HG02610 (cell line): ENCODE results near the gene JAG1.
A peak's percentile ranks its signal among the peaks of the same experiment; 100 is the strongest.

ENCODE experiments used
- ATAC-seq: cut with Tn5 transposase; IDR thresholded peaks from one replicate; pipeline ENCODE4 v1.9.1; 2021; ENCODE audit warnings: mild to moderate bottlenecking, moderate library complexity; ENCODE audit not compliant: unreplicated experiment

Gene JAG1

DNA sequence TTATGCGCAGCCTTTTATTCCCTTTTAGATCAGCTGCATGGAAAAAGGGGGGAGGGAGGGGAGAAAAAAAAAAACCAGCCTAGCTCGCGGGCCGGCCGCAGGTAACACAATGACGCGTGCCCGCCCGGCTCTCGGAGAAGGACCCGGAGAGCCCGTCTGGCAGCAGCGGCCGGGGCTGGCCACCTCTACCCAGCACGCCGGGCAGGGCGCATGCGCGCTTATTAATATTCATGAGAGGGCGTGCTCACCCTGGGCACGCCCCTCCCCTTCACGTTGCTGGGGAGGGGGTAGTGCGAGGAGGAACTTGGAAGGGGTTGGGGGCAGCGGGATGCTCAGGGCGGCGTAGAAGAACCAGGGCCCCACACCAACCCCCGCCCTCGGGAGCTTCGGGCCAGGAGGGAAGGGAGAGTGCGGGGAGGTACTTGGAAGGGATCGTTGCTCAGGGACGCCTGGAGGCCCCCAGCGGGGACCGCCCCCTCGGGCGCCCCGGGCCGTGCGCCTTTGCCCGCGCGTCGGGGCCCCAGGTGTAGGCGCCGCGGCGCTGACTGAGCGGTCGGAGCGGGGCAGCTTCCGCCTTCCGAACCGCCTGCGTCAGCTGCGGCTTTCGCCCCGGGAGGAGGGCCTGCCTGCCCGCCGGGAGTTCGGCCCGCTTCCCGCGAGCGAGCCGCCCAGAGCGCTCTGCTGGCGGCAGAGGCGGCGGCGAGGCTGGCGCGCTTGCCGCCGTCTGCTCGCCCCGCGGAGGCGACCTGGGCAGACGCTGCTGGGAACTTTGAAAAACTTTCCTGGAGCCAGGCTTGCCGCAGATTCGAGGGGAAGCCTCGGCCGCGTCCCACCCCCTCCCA is at the start of gene JAG1:
Gene JAG1 (minus strand): TSS at position 158 of the 842 bp plus-strand sequence. CDS start 469 bp downstream, outside the sequence.
- ATAC-seq = peak; percentile 62

GRCh38 chr20:10721976-10722375 is 48.2 kb upstream of the JAG1 start:
- ATAC-seq = no peak

DNA sequence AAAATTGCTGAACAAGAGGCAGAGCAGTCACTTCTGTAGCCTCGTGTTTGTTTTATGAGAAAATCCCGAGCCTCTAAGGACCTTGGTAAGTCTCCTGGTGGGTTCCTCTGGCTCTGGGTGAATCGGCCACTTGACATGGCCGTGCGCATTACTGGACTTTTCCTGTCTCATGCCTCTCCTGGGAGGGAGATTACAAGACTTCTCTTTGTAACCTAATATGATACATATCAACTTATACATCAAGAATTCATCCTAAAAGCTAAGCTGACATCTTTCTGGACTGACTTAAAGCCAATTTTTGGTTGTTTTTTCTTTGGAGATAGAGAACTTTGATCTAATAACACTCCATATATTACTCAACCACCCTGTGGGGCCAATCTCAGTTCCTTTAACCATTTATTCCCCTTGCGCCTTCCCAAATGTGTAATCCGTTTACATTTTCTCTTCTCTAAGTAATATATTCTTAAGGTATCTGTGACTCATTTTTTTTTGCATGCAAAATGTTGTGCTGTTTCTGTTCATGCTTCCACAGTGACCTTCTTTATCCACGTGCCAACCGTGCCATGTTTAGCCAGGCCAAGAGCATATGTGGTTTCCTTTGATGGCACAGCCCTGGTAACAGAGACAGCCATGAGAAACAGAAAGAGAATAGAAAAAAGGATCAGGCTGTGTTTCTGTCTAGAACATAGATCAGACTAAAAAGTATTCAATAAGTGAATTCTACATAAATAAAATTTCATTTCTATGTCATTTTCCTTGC is 47.5 kb upstream of the JAG1 start:
- no peak for ATAC-seq

DNA sequence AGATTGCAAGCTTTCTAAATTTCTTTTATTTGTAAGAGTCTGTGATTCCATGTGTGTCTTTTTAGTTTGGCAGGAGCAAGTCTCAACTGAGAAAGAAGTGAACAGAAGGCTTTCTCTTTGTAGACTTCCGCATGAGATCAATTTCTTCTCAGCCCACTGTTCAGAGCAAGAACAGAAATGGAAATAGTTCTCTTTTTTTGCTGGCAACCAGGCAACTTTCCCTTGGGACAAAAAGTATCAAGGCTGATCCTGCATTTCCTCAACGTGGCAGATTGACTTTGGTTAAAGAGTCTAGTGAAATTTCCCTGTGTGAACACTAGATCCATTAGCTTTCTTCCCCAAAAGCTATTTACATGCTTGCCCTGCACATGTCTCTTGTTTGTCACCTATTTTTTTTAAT is 46.8 kb upstream of the JAG1 start:
- ATAC-seq = no peak

DNA sequence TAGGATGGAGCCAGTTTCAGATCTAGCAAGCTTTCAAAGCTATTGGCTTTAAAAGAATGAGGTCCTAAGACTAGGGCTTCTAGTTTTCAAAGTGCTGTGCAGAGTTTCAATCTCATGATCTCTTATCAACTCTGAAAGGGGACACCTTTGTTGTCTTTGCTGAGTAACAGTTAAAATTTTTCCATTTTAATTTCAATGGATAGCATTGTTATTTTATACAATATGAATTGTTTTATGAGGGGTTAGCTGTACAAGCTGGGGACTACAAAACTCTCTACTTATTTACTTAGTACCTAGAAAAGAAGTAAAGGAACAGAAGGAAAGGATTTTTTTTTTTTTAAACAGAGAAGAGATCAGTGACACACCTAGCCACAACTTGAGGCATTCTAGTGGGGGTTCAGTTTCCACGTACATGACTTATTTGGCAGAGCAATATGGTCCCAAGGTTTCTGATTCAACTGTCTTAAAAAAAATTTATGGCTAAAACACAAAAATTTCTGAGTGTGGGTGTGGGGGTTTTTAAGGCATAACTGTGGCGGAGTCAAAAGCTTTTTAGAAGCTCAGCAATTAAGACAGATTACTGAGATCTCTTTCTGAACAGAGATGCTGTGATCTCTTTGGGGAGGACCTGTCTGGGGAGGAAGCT is 46.1 kb upstream of the JAG1 start:
- ATAC-seq = no peak

DNA sequence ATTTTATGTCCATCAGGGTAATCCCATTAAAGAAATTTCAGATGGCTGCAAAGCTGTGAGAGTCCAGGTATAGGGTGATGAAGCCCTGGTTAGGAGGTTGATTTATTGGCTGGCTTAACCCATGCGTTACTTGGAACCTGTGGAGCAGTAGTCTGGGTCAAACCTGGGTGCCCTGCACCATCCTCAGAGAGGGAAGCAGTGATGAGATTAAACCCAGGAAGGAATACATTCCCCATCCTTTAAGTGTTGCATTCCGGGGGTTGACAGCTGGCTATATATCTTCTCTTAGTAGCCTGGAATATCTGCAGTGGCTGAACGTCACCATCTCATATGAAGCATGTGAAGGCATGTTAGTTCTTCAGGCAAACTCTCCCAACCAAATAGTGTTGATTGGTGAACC is 44.9 kb upstream of the JAG1 start:
- ATAC-seq = no peak

GRCh38 chr20:10716855-10717254 is 43.1 kb upstream of the JAG1 start:
- ATAC-seq = no peak

DNA sequence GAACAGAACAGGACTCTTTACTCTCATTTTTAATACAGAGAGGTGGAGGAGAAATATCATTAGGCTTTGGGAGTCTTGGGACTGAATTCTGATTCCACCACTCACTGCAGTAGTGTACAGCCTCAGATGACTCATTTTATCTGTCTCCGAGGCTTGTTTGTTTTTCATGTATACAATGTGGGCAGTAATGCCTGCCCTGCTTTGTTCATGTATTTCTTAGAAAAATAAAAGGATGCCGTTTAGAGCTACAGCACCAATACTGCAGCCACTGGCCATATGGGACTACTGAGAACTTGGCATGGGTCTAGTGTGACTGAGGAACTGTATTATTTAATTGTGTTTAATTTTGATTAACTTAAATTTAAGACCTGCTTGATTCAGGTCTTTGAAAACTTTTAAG is 41.2 kb upstream of the JAG1 start:
- ATAC-seq = no peak

GRCh38 chr20:10714236-10714975 is 40.6 kb upstream of the JAG1 start:
- ATAC-seq = no peak

DNA sequence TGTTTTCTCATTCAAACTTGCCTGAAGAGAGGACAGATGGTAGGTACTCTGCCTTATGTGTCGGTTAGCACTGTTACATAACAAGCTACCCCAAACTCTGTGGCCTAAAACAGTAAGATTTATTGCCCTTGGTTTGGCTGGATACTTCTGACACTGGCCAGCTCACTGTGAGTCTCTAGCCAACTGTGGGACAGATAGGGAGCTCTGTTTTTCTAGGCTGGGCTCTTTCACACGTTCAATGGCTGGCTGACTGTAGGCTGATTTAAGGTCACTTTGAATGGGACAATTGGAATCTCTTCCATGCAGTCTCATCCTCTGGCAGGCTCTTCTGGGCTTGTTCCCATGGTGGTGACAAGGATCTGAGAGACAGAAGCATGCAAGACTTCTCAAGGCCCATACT is 39.4 kb upstream of the JAG1 start:
- ATAC-seq = no peak

DNA sequence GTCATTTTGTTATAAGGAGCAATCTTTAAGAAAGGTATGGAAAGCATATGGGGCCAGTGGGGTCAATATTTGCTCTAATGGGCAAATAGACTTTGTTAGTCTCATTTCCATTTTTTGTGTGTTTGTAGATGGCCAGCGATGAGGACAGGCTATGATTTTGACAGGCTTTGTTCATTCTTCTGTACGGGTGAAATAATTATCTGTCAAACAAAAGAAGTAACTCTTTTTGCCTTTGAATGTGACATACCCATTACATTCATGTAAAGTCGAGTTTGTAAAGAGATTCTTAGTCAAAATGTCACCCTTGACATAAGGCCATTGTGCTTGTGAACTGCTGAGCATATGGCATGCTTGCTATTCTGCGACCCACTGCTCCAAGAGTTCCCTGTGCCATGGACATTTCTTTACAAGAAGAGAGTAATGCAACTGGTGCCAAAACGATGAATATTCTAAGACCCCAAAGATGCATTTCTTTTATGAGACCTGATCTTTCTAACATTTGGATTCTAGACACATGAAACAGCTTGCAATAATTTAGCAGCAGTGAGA is 38.2 kb upstream of the JAG1 start:
- no peak for ATAC-seq

DNA sequence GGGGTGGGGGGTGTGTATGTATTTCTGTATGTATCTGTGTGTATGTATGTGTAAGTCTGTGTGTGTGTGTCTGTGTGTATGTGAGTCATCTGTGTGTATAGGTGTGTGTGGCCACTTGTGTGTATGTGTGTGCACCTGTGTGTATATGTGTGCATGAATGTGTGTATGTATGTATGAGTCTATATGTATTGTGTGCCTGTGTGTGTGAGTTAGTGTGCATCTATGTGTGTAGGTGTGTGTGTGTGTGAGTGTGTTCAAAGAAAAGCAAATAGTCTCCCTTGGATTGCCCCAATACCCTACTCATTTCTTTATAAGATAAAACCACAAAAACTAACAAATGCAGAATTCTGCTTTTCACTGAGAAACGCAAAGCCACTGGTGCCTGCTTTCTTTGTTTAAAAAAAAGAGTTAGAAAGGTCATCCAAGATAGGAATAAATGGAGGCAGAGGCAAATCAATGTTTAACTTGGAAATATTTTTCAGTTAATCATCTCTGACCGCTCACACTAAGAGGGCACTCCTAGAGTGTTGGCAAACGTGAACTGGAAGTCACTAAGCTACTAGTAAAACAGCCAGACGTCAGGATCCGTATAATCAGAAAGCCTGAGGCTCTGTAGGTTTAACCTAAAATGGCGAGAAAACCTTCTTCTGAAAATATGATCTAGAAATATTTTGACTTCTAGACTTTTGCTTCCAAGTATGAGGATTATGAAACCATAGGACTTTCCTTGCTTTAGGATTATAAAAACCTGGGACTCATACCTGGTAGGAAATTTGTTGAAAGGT is 37.4 kb upstream of the JAG1 start:
- no peak for ATAC-seq

- no peak for ATAC-seq
Observed at GRCh38 chr20:10709916-10710315, 36.1 kb upstream of the JAG1 start.

DNA sequence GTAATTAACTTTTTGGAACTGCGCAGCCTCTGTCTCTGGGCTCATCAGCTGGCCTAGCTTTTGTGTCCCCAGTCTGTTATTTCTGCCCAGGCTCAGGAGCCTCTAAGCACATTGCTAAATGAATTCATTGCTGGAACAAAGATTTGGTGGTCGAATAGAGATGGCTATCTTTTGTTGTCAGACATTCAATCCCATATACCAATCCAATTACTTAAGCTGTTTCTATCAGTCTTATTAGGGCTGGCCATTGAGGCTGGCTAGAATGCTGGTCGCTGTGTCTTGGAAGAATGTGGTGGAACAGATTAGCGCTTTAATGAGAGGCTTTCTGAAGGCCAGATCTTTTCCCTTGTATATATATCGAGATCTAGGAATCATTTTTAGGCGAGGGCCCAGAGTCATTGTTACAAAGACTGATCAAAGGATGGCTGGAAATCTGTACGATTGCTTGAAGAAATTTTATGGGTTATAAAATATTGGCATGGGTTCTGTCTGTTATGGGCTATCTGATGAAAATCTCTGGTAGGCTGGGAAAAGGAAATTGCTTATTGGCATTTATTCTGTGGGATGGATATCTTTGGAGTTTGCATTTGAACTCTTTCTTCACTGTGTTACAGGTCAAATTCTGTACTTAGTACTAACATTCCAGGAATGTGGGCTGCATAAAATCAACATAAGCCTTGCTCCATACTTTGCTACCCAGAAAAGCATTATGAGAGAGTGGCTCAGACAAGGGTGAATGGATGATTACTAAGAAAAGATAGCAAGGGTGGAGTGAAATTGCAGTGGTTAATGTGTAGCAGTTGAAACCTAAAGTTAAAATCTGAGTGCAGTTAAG is 34.8 kb upstream of the JAG1 start:
- no peak for ATAC-seq

DNA sequence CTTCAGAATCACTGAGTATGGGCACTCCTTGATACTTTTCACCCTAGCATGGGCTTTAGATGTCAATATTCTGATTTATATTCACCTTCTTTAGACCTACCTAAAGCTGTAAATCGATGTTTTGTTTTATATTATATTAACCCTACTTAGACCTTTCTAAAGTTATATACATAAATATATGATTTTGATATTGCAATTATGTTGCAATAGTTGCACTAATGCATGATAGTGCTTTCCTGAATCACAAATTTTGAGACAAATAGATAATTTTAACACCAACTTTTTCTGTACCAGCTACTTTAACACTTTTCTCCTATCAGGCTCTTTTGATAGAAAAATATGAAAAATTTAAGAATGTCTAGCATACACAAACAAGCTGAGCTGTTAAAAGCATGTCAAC is 34.0 kb upstream of the JAG1 start:
- ATAC-seq = no peak

GRCh38 chr20:10707068-10707467 is 33.3 kb upstream of the JAG1 start:
- no peak for ATAC-seq

DNA sequence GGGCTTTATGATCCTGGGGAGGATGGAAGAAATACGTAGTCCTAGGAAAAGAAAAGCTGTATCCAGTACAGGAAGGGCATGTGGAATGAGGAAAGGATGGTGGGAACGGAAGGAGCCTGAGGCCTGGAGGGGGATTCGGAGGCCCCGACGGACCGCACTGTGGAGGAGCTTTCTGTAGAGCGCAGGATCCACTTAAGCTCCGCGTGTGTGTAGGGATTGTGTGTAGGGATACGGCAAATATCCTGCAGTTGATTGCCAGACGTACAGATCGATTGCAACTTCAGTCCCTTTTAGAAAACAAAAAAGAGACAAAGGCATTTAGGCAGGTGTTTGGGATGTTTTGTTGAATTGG is 32.6 kb upstream of the JAG1 start:
- ATAC-seq = no peak

GRCh38 chr20:10705801-10706459 is 32.1 kb upstream of the JAG1 start:
- ATAC-seq = no peak

GRCh38 chr20:10701607-10702006 is 27.8 kb upstream of the JAG1 start:
- no peak for ATAC-seq
